ENCODE data around the gene MFF. TPM values are rescaled to one million over a fixed set of nuclear protein-coding genes. Genes with fewer than 3 reads are reported as not detected.
"Not testable (repeated sequence)": the region's sequence is repeated elsewhere in the genome, so short reads cannot be mapped to it uniquely, and the experiment has no call there.

Gene MFF
- total RNA-seq, 2 experiments from 2014 or later, result 66.5 to 73.9 TPM

- Mint-ChIP-seq H3K4me3 (no peak overlapping the region), H3K4me1 (ENCODE audit: low read depth) (peaks cover 16% of the 10 kb centered on the region), H3K27me3 (no peaks in the 10 kb centered on the region), H3K36me3 (ENCODE audit: low read depth) (peaks cover 10% of the 10 kb centered on the region), H3K27ac (no peak overlapping the region), H3K9me3 (no peaks in the 10 kb centered on the region)
- ChIA-PET CTCF (interaction anchor here (1.0 to 1.2 kb wide), 2 partner anchors 56 to 195 kb away, joined by 3 read pairs; no protein-coding TSS in a partner anchor), POLR2A (interaction anchor here (1.2 kb wide), 1 partner anchor 11 kb away, joined by 3 read pairs; no protein-coding TSS in a partner anchor)
- DNase-seq (no peak), ATAC-seq (no peak)
- no peak for TF ChIP-seq CTCF (IDR thresholded peaks at IDR 0.05)
- intact Hi-C loops (cut with micrococcal nuclease), result no loop called here
Measured at GRCh38 chr2:227349989-227350612, 25.1 kb downstream of the MFF start.

GRCh38 chr2:227351639-227352038, 26.6 kb downstream of the MFF start:
- Mint-ChIP-seq H3K4me1 (ENCODE audit: low read depth) (peaks cover 16% of the 10 kb centered on the region), H3K9me3 (no peaks in the 10 kb centered on the region), H3K4me3 (no peak overlapping the region), H3K27me3 (no peaks in the 10 kb centered on the region), H3K27ac (peak overlapping the region; percentile 74), H3K36me3 (ENCODE audit: low read depth) (peaks cover 11% of the 10 kb centered on the region)
- ChIA-PET POLR2A (interaction anchor here (1.0 kb wide), 1 partner anchor 9 kb away, joined by 3 read pairs; no protein-coding TSS in a partner anchor), CTCF (interaction anchor here (0.7 to 1.4 kb wide), 4 partner anchors 10 to 194 kb away, joined by 3 to 4 read pairs (median 3); no protein-coding TSS in a partner anchor)
- intact Hi-C loops (cut with micrococcal nuclease), result no loop called here
- no peak for TF ChIP-seq CTCF (IDR thresholded peaks at IDR 0.05)
- no peak for ATAC-seq
- no peak for DNase-seq

- Mint-ChIP-seq H3K9me3 (no peaks in the 10 kb centered on the region), H3K36me3 (ENCODE audit: low read depth) (peaks cover 7% of the 10 kb centered on the region), H3K27ac (no peak overlapping the region), H3K27me3 (no peaks in the 10 kb centered on the region), H3K4me1 (ENCODE audit: low read depth) (no peaks in the 10 kb centered on the region), H3K4me3 (no peak overlapping the region)
- POLR2A ChIA-PET, result no interaction called here
- intact Hi-C loops (cut with micrococcal nuclease), result no loop called here
- ATAC-seq (no peak), DNase-seq (no peak)
- TF ChIP-seq CTCF (IDR thresholded peaks at IDR 0.05), result no peak
- CTCF ChIA-PET, result no interaction called here
Measured at GRCh38 chr2:227360351-227360750, 35.3 kb downstream of the MFF start.

GRCh38 chr2:227363756-227364155, 38.7 kb downstream of the MFF start:
- peaks cover 5% of the 10 kb centered on the region for H3K36me3 Mint-ChIP-seq (ENCODE audit: low read depth)
- POLR2A ChIA-PET, result no interaction called here
- peaks cover 4% of the 10 kb centered on the region for H3K4me1 Mint-ChIP-seq (ENCODE audit: low read depth)
- DNase-seq (no peak), ATAC-seq (no peak)
- TF ChIP-seq CTCF (IDR thresholded peaks at IDR 0.05), result peak; percentile 30
- CTCF ChIA-PET, result no interaction called here
- no peaks in the 10 kb centered on the region for H3K27me3 Mint-ChIP-seq
- no peaks in the 10 kb centered on the region for H3K9me3 Mint-ChIP-seq
- intact Hi-C loops (cut with micrococcal nuclease), result no loop called here
- H3K4me3 Mint-ChIP-seq, result no peak overlapping the region
- H3K27ac Mint-ChIP-seq, result no peak overlapping the region

- H3K4me3 Mint-ChIP-seq; H3K9me3 Mint-ChIP-seq; ATAC-seq; H3K4me1 Mint-ChIP-seq (ENCODE audit: low read depth); H3K27me3 Mint-ChIP-seq; intact Hi-C loops (cut with micrococcal nuclease); CTCF ChIA-PET; POLR2A ChIA-PET; H3K27ac Mint-ChIP-seq; DNase-seq; H3K36me3 Mint-ChIP-seq (ENCODE audit: low read depth): not testable (repeated sequence)
Measured at GRCh38 chr2:227364585-227365263, 39.7 kb downstream of the MFF start.
